SJSA1 (cell line): ENCODE data around the gene FAM163B. TPM values are rescaled to one million over a fixed set of nuclear protein-coding genes. Genes with fewer than 3 reads are reported as not detected.

Experiments
- DNase-seq, 2 experiments: peaks; one replicate each; pipeline ENCODE4 v3.0.0-alpha.2; 2015 to 2020; ENCODE audit warnings: low spot score in 2 of 2, low read depth in 1 of 2
- H3K27ac ChIP-seq: fragments of 250-450 bp; sonication (Bioruptor Pico); 2 replicates; pipeline ENCODE4 v1.5.1; 2020; ENCODE audit warnings: mild to moderate bottlenecking, moderate library complexity
- H3K27me3 ChIP-seq: fragments of 250-450 bp; sonication (Bioruptor Pico); replicated peaks from 2 replicates; pipeline ENCODE4 v1.5.1; 2020; ENCODE audit warnings: mild to moderate bottlenecking, moderate library complexity
- H3K36me3 ChIP-seq: fragments of 250-450 bp; sonication (Bioruptor Pico); 2 replicates; pipeline ENCODE4 v1.5.1; 2020; ENCODE audit warnings: mild to moderate bottlenecking
- H3K4me1 ChIP-seq: fragments of 250-450 bp; sonication (Bioruptor Pico); replicated peaks from 2 replicates; pipeline ENCODE4 v1.6.1; 2021; ENCODE audit warnings: mild to moderate bottlenecking
- H3K4me3 ChIP-seq: fragments of 250-450 bp; sonication (Bioruptor Pico); 2 replicates; pipeline ENCODE4 v1.5.1; 2020; ENCODE audit warnings: mild to moderate bottlenecking
- H3K9me3 ChIP-seq: fragments of 250-450 bp; sonication (Bioruptor Pico); replicated peaks from 2 replicates; pipeline ENCODE4 v1.5.1; 2020; ENCODE audit warnings: mild to moderate bottlenecking
- total RNA-seq: library from RNA; depleted of rRNA; stranded (reverse); fragments of >200 nt; shearing (Covaris generic); gene quantifications from 2 replicates; pipeline ENCODE4 v1.2.3, GENCODE V29; 2014; rRNA removed

FAM163B gene
- total RNA-seq, 1 experiment from 2014 or later = not detected

DNA sequence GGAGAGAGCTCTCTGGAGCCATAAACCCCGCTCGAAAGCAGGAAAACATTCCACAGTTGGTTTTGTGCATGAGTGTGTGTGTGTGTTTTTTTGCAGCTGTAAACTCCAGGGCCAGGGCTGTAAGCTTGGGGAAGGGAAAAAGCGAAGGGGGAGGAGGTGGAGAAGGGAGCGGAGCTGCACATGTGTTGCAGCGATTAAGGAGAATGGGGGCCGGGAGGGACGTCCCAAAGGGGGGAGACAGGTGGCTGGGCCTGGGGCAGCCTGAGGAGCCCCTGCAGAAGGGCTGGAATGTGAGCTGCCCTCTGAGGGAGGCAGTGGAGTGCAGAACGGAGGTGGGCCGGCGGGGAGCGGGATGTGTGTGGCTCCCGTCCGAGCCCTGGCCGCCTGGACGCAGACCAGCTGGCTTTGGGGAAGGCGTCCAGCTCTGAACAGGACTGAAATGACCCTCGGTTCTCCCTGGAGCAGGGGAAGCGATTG, 81.7 kb downstream of the FAM163B start:
- Histone ChIP-seq H3K27ac (no peak overlapping the region), H3K27me3 (peaks cover 27% of the 10 kb centered on the region), H3K4me3 (no peak overlapping the region), H3K36me3 (no peaks in the 10 kb centered on the region), H3K9me3 (no peaks in the 10 kb centered on the region), H3K4me1 (no peaks in the 10 kb centered on the region)
- no peak for DNase-seq

Other genes starting within 250 kb of the FAM163B start
- 281 and 393 TPM in 2 replicates for gene SURF4, start 233.3 kb downstream of the FAM163B start, total RNA-seq
- 0.63 TPM in 1 of 2 replicates, not detected in the other for gene STKLD1, start 233.0 kb downstream of the FAM163B start, total RNA-seq
- 15.6 and 21.6 TPM in 2 replicates for gene REXO4, start 191.4 kb downstream of the FAM163B start, total RNA-seq
- 0.24 and 0.88 TPM in 2 replicates for gene ADAMTS13, start 187.0 kb downstream of the FAM163B start, total RNA-seq
- gene CACFD1, start 149.4 kb downstream of the FAM163B start, total RNA-seq = 2.9 and 3.4 TPM in 2 replicates
- gene SLC2A6, start 130.3 kb downstream of the FAM163B start, total RNA-seq = 22.6 and 25.0 TPM in 2 replicates
- gene MYMK, start 84.4 kb downstream of the FAM163B start, total RNA-seq = not detected in 2 replicates
- gene ADAMTSL2, start 74.7 kb downstream of the FAM163B start, total RNA-seq = not detected in 2 replicates
- gene DBH, start 27.0 kb upstream of the FAM163B start, total RNA-seq = not detected in 2 replicates
- gene SARDH, start 129.0 kb upstream of the FAM163B start, total RNA-seq = 15.3 and 20.9 TPM in 2 replicates